Activated CD4-positive, alpha-beta T cell treated with anti-CD3 and anti-CD28 coated beads for 48 hours (primary cell): Measurements from ENCODE around the gene TCF25.
"Not testable (repeated sequence)": the region's sequence is repeated elsewhere in the genome, so short reads cannot be mapped to it uniquely, and the experiment has no call there.

ENCODE experiments used
- DNase-seq: peaks from one replicate; pipeline ENCODE4 v3.0.0-alpha.2; 2020

TCF25 gene

DNA sequence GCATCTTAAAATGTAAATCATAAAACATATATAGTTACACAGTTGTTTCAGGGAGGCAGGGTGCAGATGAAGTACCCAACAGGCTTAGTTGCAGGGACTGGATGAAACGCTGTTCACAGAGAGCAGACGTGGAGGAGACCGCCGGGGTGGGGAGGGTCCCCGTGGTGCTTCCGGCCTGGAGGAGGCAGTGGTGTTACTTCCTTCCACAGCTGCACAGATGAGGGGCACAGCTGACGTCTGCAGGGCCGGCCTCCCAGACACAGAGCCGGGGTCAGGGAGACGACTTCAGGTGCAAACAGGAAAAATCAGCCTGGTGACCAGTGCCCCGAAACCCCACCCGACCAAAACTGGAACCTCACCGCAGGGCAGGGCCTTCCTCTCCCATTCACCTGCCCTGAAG is 28.0 kb upstream of the TCF25 start:
- DNase-seq, result peak; percentile 21

GRCh38 chr16:89847051-89847939 is 26.1 kb upstream of the TCF25 start:
- DNase-seq, result no peak

GRCh38 chr16:89847940-89848297 is 25.5 kb upstream of the TCF25 start:
- DNase-seq, result no peak

DNA sequence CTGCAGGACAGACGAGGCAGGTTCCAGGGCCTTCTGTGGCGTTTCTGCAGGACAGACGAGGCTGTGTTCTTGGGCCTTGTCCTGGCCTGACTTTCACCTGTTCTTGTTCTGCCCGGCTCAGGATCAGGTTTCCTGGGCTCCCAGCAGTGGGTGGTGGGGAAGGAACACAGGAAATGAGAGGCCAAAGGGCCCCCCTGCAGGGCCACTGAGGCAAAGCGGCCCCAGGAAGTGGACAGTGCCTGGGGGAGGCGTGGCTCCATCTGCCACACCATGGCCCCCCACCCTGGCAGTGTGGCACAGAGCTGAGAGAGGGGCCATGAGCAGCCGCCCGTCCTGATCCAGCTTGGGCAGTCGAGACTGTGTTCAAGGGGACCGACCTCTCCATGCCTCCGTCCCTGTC is 24.4 kb upstream of the TCF25 start:
- DNase-seq, result no peak

GRCh38 chr16:89853306-89853993 is 19.9 kb upstream of the TCF25 start:
- no peak for DNase-seq

DNA sequence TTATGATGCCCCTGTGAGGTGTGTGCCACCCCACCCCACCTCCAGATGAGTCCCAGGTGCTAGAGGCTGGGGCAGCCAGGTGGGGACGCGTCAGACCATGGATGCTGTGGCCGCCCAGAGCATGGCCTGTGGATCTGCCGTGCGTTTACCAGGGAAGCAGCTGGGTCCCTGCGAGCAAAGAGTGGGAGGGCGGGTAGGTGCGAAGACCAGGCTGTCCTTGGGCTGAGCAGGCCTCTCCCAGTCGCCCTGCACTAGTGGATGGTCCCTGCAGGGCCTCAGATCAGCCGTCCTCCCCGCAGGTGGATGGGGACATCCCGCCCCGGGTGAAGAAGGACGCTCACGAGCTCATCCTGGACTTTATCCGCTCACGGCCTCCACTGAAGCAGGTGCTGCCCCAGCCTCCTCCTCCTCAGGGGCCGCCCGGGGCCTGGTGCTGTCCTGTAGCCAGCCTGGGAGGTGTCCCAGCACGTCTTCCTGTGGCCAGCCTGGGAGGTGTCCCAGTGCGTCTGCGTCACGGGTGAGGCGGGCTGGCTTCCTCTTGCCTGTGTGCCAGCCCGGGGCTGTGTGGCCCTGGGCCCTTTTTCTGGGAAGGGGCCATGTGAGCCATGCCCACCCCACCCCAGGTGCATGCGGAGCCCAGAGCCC is 18.0 kb upstream of the TCF25 start:
- no peak for DNase-seq

- DNase-seq, result no peak
Measured at GRCh38 chr16:89855986-89856385, 17.4 kb upstream of the TCF25 start.

GRCh38 chr16:89858973-89859614 is 14.3 kb upstream of the TCF25 start:
- no peak for DNase-seq

GRCh38 chr16:89859615-89860007 is 13.8 kb upstream of the TCF25 start:
- DNase-seq, result no peak

- DNase-seq, result peak; percentile 83
Measured at GRCh38 chr16:89860747-89861304, 12.6 kb upstream of the TCF25 start.

DNA sequence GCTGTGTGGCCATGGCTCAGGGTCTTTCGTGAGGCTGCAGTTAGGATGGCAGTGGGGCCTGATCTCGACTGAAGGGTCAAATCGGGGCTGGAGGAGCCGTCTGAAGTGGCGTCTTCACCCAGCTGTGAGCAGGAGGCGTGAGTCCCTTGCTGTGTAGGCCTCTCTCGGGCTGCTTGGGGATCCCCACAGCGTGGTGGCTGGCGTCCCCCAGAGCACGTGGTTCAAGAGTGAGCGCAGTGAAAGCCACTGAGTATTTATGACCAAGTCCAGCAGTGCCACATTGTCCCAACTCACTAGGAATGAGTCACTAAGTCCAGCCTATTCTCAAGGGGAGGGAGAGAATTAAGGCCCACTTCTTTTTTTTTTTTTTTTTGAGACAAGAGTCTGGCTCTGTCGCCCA is 11.7 kb upstream of the TCF25 start:
- no peak for DNase-seq

DNA sequence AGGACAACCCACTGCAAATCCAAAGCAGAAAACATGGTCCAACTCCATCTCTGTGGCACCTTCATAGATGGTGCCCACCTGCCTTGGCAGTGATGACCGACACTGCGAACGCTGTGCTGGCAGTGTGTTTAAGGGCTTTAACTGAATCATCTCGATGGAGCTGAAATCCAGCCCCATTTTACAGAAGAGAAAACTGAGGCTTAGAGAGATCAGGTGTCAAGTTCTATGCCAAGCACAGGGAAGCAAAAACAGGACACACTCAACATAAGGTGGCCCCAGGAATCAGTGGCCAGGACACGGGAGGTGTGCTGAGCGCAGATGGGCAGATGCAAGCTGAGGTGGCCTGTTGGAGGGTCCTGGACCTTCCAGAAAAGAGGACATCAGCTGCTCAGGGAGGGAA is 10.7 kb upstream of the TCF25 start:
- DNase-seq, result no peak

DNA sequence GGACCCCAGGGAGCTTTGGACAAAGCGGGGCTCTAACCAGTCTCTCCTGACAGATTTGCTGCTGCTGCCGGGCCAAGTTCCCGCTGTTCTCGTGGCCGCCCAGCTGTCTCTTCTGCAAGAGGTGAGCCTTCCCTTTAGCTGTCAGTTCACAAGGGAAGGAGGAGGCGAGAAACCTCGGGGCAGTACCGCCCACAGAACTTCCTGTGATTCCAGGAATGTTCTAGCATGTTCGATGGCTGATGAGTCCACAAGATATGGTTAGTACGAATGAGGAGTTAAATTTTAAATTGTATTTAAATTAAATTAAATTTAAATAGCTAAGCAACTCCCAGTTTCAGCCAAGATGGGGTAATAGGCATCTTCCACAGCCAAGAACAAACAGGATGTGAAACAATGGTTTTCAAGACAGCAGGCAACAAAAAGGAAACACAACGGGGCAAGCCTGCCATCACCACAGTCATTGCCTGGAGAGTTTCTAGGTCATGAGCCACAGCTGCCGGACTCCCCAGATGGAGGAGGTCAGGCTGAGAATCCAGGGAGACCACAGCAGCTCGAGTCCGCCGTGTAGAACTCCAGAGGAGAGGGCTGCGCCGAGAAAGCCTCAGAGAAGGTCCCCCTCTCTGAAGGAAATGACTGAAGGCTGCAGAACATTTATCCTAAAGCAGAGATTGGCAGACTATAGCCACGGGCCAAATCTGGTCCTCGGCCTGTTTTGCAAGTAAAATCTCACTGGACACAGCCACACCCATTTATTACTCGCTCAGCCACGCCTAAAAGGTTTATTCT is 9.5 kb upstream of the TCF25 start:
- peak; percentile 32 for DNase-seq

DNA sequence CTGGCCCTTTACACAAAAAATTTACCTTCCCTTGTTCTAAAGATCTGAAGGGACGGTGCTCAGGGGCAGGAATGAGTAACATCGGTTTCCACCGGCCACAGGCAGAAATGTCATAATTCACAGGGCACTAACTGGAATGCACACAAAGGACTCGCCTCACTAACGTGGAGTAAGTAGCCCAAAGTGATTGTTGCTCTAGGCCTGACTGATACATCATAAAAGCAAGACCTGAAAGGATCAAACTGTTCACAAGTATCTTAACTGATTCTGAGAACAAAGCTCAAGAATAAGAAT is 8.9 kb upstream of the TCF25 start:
- DNase-seq, result no peak

GRCh38 chr16:89867918-89868317 is 5.5 kb upstream of the TCF25 start:
- DNase-seq, result no peak

DNA sequence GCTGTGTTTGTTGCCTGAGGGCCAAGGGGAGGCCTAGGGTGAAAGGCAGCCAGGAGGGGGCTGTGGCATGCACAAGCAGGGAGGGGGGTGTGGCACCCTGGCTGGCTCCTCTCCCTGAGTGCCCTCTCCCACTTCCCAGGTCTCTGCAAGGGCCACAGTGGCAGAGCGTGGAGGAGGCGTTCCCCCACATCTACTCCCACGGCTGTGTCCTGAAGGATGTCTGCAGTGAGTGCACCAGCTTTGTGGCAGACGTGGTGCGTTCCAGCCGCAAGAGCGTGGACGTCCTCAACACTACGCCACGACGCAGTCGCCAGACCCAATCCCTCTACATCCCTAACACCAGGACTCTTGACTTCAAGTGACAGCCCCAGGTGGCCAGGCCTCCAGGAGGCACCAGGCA is 3.5 kb upstream of the TCF25 start:
- DNase-seq, result no peak

- DNase-seq, result no peak
Measured at GRCh38 chr16:89870440-89870839, 3.0 kb upstream of the TCF25 start.

DNA sequence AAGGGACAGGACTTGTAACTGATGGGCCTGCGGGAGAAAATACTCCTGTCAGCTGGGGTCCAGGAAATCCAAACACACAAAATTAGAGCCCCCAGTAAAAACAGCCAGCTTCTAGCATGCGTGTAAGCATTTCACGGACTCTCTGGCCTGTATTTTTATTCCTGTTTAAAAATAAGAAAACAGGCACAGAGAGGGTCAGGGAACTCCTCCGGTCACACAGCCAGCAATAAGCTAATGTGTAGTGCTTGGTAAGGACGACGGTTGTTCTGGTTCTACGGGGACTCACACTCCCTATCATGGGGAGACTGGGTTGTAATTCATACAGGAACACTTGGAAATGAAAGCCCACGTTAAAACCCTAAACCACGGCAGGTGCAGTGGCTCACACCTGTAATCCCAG is 1.5 kb upstream of the TCF25 start:
- no peak for DNase-seq

DNA sequence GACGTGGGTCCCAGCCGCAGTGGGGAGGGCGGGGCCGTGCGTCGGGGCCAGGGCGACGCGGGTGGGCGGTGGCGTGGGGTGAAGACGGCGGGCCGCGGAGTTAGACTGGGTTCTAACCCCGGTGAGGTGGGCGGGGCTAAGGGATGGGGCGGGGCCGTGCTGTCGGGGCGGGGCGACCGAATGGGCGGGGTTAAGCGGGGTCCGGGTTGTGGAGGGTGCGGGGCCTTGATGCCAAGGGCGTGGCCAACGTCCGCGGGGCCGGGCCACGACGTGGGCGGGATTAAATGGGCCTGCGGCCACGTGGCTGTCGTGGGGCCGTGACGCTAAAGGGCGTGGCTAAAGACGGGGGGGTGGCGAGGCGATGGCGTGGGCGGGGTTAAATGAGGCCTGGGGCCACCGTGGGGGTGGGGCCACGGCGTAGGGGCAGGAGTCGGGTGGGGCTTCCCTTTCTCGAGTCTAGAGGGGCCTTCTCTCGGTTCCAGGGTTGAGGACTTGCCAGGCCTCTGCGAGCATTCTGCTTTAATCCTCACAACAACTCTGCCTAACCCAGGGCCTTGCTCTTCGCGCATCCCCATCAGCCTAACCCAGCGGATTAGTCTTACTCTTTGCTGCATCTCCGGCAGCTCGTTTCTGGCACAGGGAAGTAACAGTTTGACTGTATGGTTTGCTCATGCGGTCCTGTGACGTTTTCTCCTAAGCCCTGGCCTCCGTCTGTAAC is 739 bp downstream of the TCF25 start:
- peak; percentile 98 for DNase-seq

DNA sequence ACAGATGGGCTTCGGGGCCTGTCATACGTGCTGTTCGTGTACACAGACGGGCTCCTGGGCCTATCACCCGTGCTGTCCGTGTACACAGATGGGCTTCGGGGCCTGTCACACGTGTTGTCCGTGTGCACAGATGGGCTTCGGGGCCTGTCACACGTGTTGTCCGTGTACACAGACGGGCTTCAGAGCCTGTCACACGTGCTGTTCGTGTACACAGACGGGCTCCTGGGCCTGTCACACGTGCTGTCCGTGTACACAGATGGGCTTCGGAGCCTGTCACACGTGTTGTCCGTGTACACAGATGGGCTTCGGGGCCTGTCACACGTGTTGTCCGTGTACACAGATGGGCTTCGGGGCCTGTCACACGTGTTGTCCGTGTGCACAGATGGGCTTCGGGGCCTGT is 5.7 kb downstream of the TCF25 start:
- not testable (repeated sequence) for DNase-seq

DNA sequence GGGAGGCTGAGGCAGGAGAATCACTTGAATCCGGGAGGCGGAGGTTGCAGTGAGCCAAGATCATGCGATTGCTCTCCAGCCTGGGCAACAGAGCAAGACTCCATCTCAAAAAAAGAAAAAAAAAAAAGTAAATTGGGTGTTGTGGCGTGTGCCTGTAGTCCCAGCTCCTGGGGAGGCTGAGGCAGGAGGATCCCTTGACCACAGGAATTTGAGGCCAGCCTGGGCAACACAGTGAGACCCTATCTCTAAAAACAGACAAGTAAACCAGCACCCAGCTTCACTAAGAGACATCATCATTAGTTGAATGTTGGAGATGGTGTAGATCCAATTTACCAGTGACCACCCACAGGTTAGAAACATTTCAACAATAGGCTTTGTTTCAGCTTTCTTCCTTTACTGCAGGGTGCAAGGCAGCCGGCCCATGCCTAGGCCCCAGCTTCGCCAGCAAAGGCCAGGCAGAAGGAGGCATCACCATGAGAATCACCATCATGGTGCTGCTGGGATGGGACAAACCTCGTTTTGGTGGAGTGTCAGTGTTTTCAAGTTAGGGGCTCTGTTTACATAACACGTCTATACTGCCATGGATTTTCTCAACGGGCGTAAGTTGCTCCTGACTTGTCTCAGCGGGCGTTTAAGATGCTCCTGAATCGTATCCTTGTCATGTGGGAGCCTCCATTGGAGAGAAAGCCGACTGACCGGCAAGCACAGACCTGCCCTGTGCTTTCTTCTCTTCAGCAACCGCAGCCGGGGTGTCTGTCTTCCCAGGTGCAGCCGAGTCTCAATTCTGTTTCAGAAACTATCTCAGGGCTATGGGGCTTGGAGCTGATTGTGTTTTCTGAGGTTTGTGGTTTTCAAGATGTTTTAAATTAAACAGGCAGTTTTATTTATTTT is 7.3 kb downstream of the TCF25 start:
- no peak for DNase-seq
